A549 (cell line): ENCODE results near the gene SLC44A2. TPM values are rescaled to one million over a fixed set of nuclear protein-coding genes. Genes with fewer than 3 reads are reported as not detected.

ENCODE experiments used
- ATAC-seq, 2 experiments: fragments of 200-7000 bp in 1 of 2; fragments of >200 bp in 1 of 2; cut with Nextera tagmentation in 1 of 2; cut with Tn5 transposase in 1 of 2; 3 replicates each; pipeline versions ENCODE4 v1.8.0 to v1.9.1; 2018 to 2020; ENCODE audit warnings: mild to moderate bottlenecking in 1 of 2, moderate library complexity in 1 of 2
- CTCF ChIA-PET: fragments of 300-600 bp; sonication (Branson Sonifier 250); formaldehyde crosslinking; extraction: SDS; loops from one replicate; lab custom pipeline; 2021; ENCODE audit warnings: antibody characterized with exemption, inconsistent platforms; lab: Yijun Ruan, JAX
- POLR2A ChIA-PET: fragments of 350-600 bp; formaldehyde crosslinking; extraction: SDS; loops from one replicate; lab custom pipeline; 2021; ENCODE audit warnings: antibody characterized with exemption, inconsistent platforms; lab: Yijun Ruan, JAX
- DNase-seq, 2 experiments: peaks; one replicate each; pipeline versions ENCODE4 v3.0.0 to v3.0.0-alpha.2; 2011 to 2016; ENCODE audit warnings: low read depth in 1 of 2, low spot score in 1 of 2
- FAIRE-seq: peaks from 2 replicates; lab custom pipeline; 2011; peaks lifted over from hg19 to GRCh38; lab: Jason Lieb, UNC
- H3K27ac ChIP-seq, 2 experiments: fragments of >200 bp; sonication (Bioruptor Twin); formaldehyde crosslinking; 3 replicates each; pipeline ENCODE4 v1.5.1; 2016 to 2017
- H3K4me1 ChIP-seq: fragments of >200 bp; sonication (Bioruptor Twin); formaldehyde crosslinking; 3 replicates; pipeline ENCODE4 v1.6.1; 2016
- H3K4me2 ChIP-seq: fragments of >200 bp; sonication (Bioruptor Twin); formaldehyde crosslinking; 3 replicates; pipeline ENCODE4 v1.6.1; 2016
- H3K4me3 ChIP-seq: fragments of >200 bp; sonication (Bioruptor Twin); formaldehyde crosslinking; 3 replicates; pipeline ENCODE4 v1.5.1; 2016
- H3K9me3 ChIP-seq: fragments of >200 bp; sonication (Bioruptor Twin); formaldehyde crosslinking; 3 replicates; pipeline ENCODE4 v1.6.1; 2016
- ATOH8 ChIP-seq: fragments of 250-450 bp; sonication (Bioruptor Pico); IDR thresholded peaks from 2 replicates; pipeline ENCODE4 v1.5.0; 2020; ENCODE audit warnings: low read depth, mild to moderate bottlenecking, moderate library complexity
- BCL3 ChIP-seq: fragments of >200 bp; sonication (Bioruptor Twin); formaldehyde crosslinking; IDR thresholded peaks from 3 replicates; pipeline ENCODE4 v1.6.1; 2016
- CEBPB ChIP-seq, 2 experiments: fragments of >200 bp in 1 of 2; sonication (Bioruptor Twin) in 1 of 2; formaldehyde crosslinking in 1 of 2; IDR thresholded peaks; 2 replicates each; pipeline ENCODE4 v1.6.1; 2012 to 2016
- CHD4 ChIP-seq: fragments of 200-600 bp; sonication (generic); IDR thresholded peaks from 2 replicates; pipeline ENCODE4 v1.6.1; 2016; ENCODE audit warnings: antibody characterized with exemption, mild to moderate bottlenecking, borderline replicate concordance
- E2F6 ChIP-seq: IDR thresholded peaks from 2 replicates; pipeline ENCODE4 v1.6.1; 2012; ENCODE audit warnings: low read depth, borderline replicate concordance
- EP300 ChIP-seq, 2 experiments: fragments of >200 bp; sonication (Bioruptor Twin); formaldehyde crosslinking; IDR thresholded peaks; 2 replicates in 1 of 2; 3 replicates in 1 of 2; pipeline ENCODE4 v1.6.1; 2016 to 2017
- ESRRA ChIP-seq: fragments of 150-350 bp; IDR thresholded peaks from 2 replicates; pipeline ENCODE4 v1.6.1; 2014; ENCODE audit warnings: mild to moderate bottlenecking, low read length, borderline replicate concordance
- FOSL2 ChIP-seq, 2 experiments: fragments of 450-650 bp in 1 of 2; fragments of >200 bp in 1 of 2; sonication (Bioruptor Twin) in 1 of 2; formaldehyde crosslinking; IDR thresholded peaks; 2 replicates each; pipeline versions ENCODE4 v1.5.0 to v1.6.1; 2016 to 2020; ENCODE audit warnings: mild to moderate bottlenecking in 1 of 2, moderate library complexity in 1 of 2
- FOXS1 ChIP-seq: fragments of 250-450 bp; sonication (Bioruptor Pico); IDR thresholded peaks from 2 replicates; pipeline ENCODE4 v1.5.0; 2020; ENCODE audit warnings: mild to moderate bottlenecking, moderate library complexity
- HDAC2 ChIP-seq: fragments of 200-600 bp; sonication (generic); IDR thresholded peaks from 2 replicates; pipeline ENCODE4 v1.6.1; 2016
- HOXB5 ChIP-seq: fragments of 250-450 bp; sonication (Bioruptor Pico); IDR thresholded peaks from 2 replicates; pipeline ENCODE4 v1.5.0; 2020; ENCODE audit warnings: mild to moderate bottlenecking, moderate library complexity
- JUN ChIP-seq, 2 experiments: fragments of >200 bp; sonication (Bioruptor Twin); formaldehyde crosslinking; IDR thresholded peaks; 2 replicates in 1 of 2; 3 replicates in 1 of 2; pipeline ENCODE4 v1.6.1; 2016 to 2017
- NPAS2 ChIP-seq: fragments of 250-450 bp; sonication (Bioruptor Pico); IDR thresholded peaks from 2 replicates; pipeline ENCODE4 v1.8.0; 2022; ENCODE audit warnings: mild to moderate bottlenecking, moderate library complexity, borderline replicate concordance
- PBX3 ChIP-seq: IDR thresholded peaks from 2 replicates; pipeline ENCODE4 v1.6.1; 2012
- PHF8 ChIP-seq: fragments of 200-600 bp; sonication (generic); IDR thresholded peaks from 2 replicates; pipeline ENCODE4 v1.6.1; 2016; ENCODE audit warnings: low read depth, mild to moderate bottlenecking, antibody characterized with exemption, moderate library complexity, borderline replicate concordance
- POLR2AphosphoS2 ChIP-seq: conservative IDR thresholded peaks from 2 replicates; pipeline ENCODE4 v1.6.1; 2012; ENCODE audit warnings: low read length, improper control_type of control experiment, inconsistent platforms
- RARB ChIP-seq: fragments of 250-450 bp; sonication (Bioruptor Pico); IDR thresholded peaks from 2 replicates; pipeline ENCODE4 v1.8.0; 2021; ENCODE audit warnings: mild to moderate bottlenecking, moderate library complexity
- REST ChIP-seq: fragments of 200-600 bp; sonication (generic); IDR thresholded peaks from 2 replicates; pipeline ENCODE4 v1.6.1; 2016; ENCODE audit warnings: antibody characterized with exemption, mild to moderate bottlenecking, moderate library complexity
- SMC3 ChIP-seq: fragments of >200 bp; sonication (Bioruptor Twin); formaldehyde crosslinking; IDR thresholded peaks from 3 replicates; pipeline ENCODE4 v1.6.1; 2018; ENCODE audit warnings: inconsistent platforms
- SREBF2 ChIP-seq: fragments of 450-650 bp; IDR thresholded peaks from 2 replicates; pipeline ENCODE4 v1.6.1; 2014; ENCODE audit warnings: mild to moderate bottlenecking, moderate library complexity
- TFCP2L1 ChIP-seq: fragments of 250-450 bp; sonication (Bioruptor Pico); IDR thresholded peaks from 2 replicates; pipeline ENCODE4 v1.5.0; 2021; ENCODE audit warnings: mild to moderate bottlenecking
- TP53 ChIP-seq: fragments of 250-450 bp; sonication (Bioruptor Pico); IDR thresholded peaks from 2 replicates; pipeline ENCODE4 v1.5.0; 2021; ENCODE audit warnings: mild to moderate bottlenecking, moderate library complexity
- USF2 ChIP-seq: fragments of 450-650 bp; IDR thresholded peaks from 2 replicates; pipeline ENCODE4 v1.6.1; 2014; ENCODE audit warnings: antibody characterized with exemption
- ZSCAN20 ChIP-seq: fragments of 250-450 bp; sonication (Bioruptor Pico); IDR thresholded peaks from 2 replicates; pipeline ENCODE4 v1.8.0; 2022; ENCODE audit warnings: mild to moderate bottlenecking, moderate library complexity
- WGBS: methylation state at CpG from one replicate; pipeline ENCODE4 v1.1.6; 2017; ENCODE audit errors: missing lambda C conversion rate; 5-methylcytosine and 5-hydroxymethylcytosine counted together
- polyA plus RNA-seq, 4 experiments: library from polyadenylated mRNA; depleted of rRNA in 3 of 4; stranded (reverse); fragments of >200 nt; fragmentation: RNase III in 1 of 4; extraction: RNeasy Plus Mini Kit Qiagen cat#74134 plus additional on column Dnase treatment in 1 of 4; gene quantifications; 2 replicates in 3 of 4; 3 replicates in 1 of 4; pipeline ENCODE4 v1.2.3, GENCODE V29; 2011 to 2017

Gene SLC44A2
- polyA plus RNA-seq, 2 of the 4 experiments (the other 2 are of a cell fraction), result 8.3 TPM

- H3K9me3 ChIP-seq, result no peaks in the 10 kb centered on the region
- H3K4me1 ChIP-seq, result no peaks in the 10 kb centered on the region
- TF ChIP-seq BCL3 (no peak), SREBF2 (no peak), USF2 (no peak), POLR2AphosphoS2 (no peak), EP300 (IDR thresholded peaks at IDR 0.05) (no peak), PHF8 (no peak), TP53 (CRISPR knock-in tag) (no peak), FOXS1 (CRISPR knock-in tag) (no peak), REST (no peak), PBX3 (no peak), ZSCAN20 (CRISPR knock-in tag) (no peak), E2F6 (no peak), HOXB5 (CRISPR knock-in tag) (no peak), JUN (IDR thresholded peaks at IDR 0.05) (no peak)
- FAIRE-seq, result no peak
- ATAC-seq, result no peak
- no peak for DNase-seq
- WGBS, result 90% methylated on average over 4 of the region's 12 CpGs
- H3K4me3 ChIP-seq, result no peak overlapping the region
- no peak overlapping the region for H3K4me2 ChIP-seq
- no peak overlapping the region for H3K27ac ChIP-seq
- ChIA-PET POLR2A (no interaction called here), CTCF (interaction anchor here (0.6 to 1.3 kb wide), 4 partner anchors 10 to 120 kb away, joined by 3 to 6 read pairs (median 4); partner anchors contain the start of gene DNM2)
Measured at GRCh38 chr19:10678813-10679212, 53.5 kb downstream of the SLC44A2 start.

GRCh38 chr19:10679743-10680142 lies 54.4 kb downstream of the SLC44A2 start:
- POLR2A ChIA-PET, result no interaction called here
- no peak for ATAC-seq
- no peak for TF ChIP-seq CHD4
- TF ChIP-seq FOSL2 (IDR thresholded peaks at IDR 0.05), result no peak
- TF ChIP-seq FOSL2 (CRISPR knock-in tag; IDR thresholded peaks at IDR 0.05), result no peak
- TF ChIP-seq JUN (IDR thresholded peaks at IDR 0.05), result no peak
- TF ChIP-seq USF2, result no peak
- TF ChIP-seq NPAS2 (CRISPR knock-in tag), result no peak
- TF ChIP-seq REST, result no peak
- no peak for TF ChIP-seq TFCP2L1
- TF ChIP-seq ATOH8 (CRISPR knock-in tag), result no peak
- TF ChIP-seq CEBPB (IDR thresholded peaks at IDR 0.05), result no peak
- no peak for TF ChIP-seq SMC3
- no peak for TF ChIP-seq RARB (CRISPR knock-in tag)
- TF ChIP-seq HDAC2, result no peak
- TF ChIP-seq ESRRA, result no peak

More at GRCh38 chr19:10679743-10680142, 54.4 kb downstream of the SLC44A2 start:
- FAIRE-seq, result no peak
- H3K4me1 ChIP-seq, result no peaks in the 10 kb centered on the region
- no peak for DNase-seq
- no peak overlapping the region for H3K4me2 ChIP-seq
- H3K27ac ChIP-seq, result no peak overlapping the region
- no peaks in the 10 kb centered on the region for H3K9me3 ChIP-seq
- no peak overlapping the region for H3K4me3 ChIP-seq
- 96% methylated on average over 10 of the region's 18 CpGs for WGBS
- CTCF ChIA-PET, result interaction anchor here (0.9 to 1.3 kb wide), 4 partner anchors 10 to 99 kb away, joined by 3 to 6 read pairs (median 4); partner anchors contain the start of gene DNM2
